Thyroid gland (tissue), 4 donors: Measurements from ENCODE around the gene MYH8.

Experiments
- CTCF ChIP-seq, 6 experiments: fragments of 200-600 bp in 3 of 6; fragments of 450-650 bp in 3 of 6; sonication (generic) in 3 of 6; IDR thresholded peaks; one replicate each; pipeline ENCODE4 v1.5.1; 2016 to 2019; ENCODE audit warnings: antibody characterized with exemption in 6 of 6, mild to moderate bottlenecking in 2 of 6, inconsistent platforms in 1 of 6, moderate library complexity in 1 of 6
- POLR2A ChIP-seq, 2 donors: fragments of 450-650 bp; IDR thresholded peaks; one replicate each; pipeline ENCODE4 v1.6.1; 2017; ENCODE audit warnings: antibody characterized with exemption in 2 of 2, mild to moderate bottlenecking in 2 of 2, moderate library complexity in 1 of 2

GRCh38 chr17:10460062-10460461 lies 38.3 kb upstream of the MYH8 start:
- TF ChIP-seq CTCF (IDR thresholded peaks at IDR 0.05) (no peak), POLR2A (IDR thresholded peaks at IDR 0.05) (no peak)
